A673 (cell line): ENCODE results near the gene FAM118B.

Source experiments
- CTCF ChIP-seq: fragments of 300-800, 200-600 bp; sonication (generic); conservative IDR thresholded peaks from 2 replicates; pipeline ENCODE4 v1.5.1; 2017; ENCODE audit warnings: low read depth, mild to moderate bottlenecking, antibody characterized with exemption, low read length, moderate library complexity, mixed read lengths
- EZH2 ChIP-seq: fragments of 200-600 bp; sonication (generic); IDR thresholded peaks from 2 replicates; pipeline ENCODE4 v1.6.1; 2017; ENCODE audit warnings: borderline replicate concordance, low read depth, mild to moderate bottlenecking, mixed read lengths, antibody characterized with exemption, low read length; ENCODE audit not compliant: poor library complexity, severe bottlenecking

GRCh38 chr11:126207896-126208295 is 3.7 kb upstream of the FAM118B start:
- TF ChIP-seq EZH2 (no peak), CTCF (no peak)
